Fibroblast of pulmonary artery (primary cell): ENCODE data around the gene C1orf50.

ENCODE experiments used
- DNase-seq: peaks from one replicate; pipeline ENCODE4 v3.0.0-alpha.2; 2010; ENCODE audit warnings: low read depth
- H3K4me3 ChIP-seq: replicated peaks from 2 replicates; pipeline ENCODE4 v1.5.1; 2011; ENCODE audit warnings: low read depth, mild to moderate bottlenecking, control low read depth, low read length, moderate library complexity
- TF ChIP-seq, protein P1 (sequence below): IDR thresholded peaks from 2 replicates; pipeline ENCODE4 v1.5.1; 2011; ENCODE audit warnings: mild to moderate bottlenecking, control low read depth, low read length, inconsistent platforms; ENCODE audit errors: missing control alignments

The C1orf50 gene

DNA sequence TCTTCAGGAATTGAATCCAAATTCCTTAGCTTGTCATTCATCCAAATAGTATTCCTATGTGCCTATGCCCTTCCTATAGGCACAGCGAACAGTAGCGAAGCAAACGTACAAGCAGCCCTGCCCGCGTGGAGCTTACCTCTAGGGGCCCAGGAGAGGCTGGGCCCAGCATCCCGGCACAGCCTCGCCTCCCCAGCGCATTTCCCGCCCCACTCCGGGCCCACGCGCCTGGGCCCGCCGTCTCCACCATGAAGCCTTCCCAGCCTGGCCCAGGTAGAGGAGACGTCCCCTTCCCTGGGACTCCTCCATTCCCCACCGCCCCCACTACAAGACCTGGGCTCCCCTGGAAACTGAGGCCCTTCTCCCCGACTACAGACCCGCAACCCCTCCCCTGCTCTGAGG, 17.5 kb downstream of the C1orf50 start:
- no peak for DNase-seq
- TF ChIP-seq, protein P1, sequence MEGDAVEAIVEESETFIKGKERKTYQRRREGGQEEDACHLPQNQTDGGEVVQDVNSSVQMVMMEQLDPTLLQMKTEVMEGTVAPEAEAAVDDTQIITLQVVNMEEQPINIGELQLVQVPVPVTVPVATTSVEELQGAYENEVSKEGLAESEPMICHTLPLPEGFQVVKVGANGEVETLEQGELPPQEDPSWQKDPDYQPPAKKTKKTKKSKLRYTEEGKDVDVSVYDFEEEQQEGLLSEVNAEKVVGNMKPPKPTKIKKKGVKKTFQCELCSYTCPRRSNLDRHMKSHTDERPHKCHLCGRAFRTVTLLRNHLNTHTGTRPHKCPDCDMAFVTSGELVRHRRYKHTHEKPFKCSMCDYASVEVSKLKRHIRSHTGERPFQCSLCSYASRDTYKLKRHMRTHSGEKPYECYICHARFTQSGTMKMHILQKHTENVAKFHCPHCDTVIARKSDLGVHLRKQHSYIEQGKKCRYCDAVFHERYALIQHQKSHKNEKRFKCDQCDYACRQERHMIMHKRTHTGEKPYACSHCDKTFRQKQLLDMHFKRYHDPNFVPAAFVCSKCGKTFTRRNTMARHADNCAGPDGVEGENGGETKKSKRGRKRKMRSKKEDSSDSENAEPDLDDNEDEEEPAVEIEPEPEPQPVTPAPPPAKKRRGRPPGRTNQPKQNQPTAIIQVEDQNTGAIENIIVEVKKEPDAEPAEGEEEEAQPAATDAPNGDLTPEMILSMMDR: no peak
- H3K4me3 ChIP-seq: no peak overlapping the region

DNA sequence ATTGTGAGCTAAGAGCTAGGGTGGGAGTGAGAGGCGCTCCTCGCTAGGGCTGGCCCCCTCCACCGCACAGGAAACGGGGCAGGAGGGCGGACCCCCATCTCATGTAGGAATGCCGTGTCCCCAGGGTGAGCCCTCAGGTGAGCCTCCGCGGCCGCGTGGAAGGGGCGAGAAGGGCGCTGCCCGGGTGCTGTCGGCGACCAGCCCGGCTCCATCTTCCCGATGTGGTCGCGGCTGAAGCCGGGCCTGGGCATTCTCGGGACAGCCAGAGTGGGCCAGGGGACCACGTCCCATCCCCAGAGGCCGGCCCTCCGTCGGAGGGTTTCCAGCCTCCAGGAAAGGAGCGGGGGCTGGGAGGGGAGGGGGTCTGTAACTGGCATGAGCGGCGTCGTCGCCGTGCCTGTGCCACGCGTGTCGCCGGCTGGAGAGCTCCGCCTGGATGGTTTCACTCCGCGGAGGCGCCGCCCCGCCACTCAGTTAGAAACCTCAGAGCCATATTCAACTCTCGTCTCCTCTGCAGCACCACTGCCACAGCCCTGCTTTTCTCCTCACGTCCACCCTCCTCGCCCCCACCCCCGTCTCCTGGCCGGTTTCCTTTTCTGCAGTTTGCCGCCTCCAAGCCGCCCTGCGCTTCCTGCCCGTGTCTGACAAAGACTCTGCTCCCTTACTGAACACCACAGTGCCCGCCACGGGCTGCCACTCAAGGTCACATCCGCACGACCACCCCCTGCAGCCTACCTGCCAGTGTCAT, 18.1 kb downstream of the C1orf50 start, which contains the start of gene TMEM269:
Gene TMEM269, plus strand, starts transcription at position 46 of the 748 bp plus-strand sequence. CDS start 4,903 bp downstream, outside the sequence.
- DNase-seq: no peak
- TF ChIP-seq, protein P1: no peak
- H3K4me3 ChIP-seq: peak within 1 kb of the TSS; percentile 48

DNA sequence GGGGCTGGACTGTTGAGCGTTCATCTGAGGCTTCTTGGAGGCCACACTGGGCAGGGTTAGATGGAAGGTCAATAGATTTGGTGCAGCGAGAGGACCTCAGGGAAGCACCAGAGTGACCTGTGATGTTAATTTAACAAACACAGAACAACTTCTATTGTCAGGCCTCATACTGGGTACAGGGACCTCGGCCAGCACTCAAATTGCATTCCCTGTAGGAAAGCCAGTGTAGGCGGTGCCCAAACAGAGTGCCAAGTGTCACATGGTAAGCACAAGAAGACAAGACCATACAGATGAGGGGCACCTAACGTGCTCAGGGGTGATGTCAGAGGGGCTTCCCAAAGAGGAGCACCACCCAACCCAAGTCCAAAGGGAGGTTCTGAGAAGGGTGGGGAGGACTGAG, 19.0 kb downstream of the C1orf50 start:
- TF ChIP-seq, protein P1: no peak
- no peak overlapping the region for H3K4me3 ChIP-seq
- no peak for DNase-seq

DNA sequence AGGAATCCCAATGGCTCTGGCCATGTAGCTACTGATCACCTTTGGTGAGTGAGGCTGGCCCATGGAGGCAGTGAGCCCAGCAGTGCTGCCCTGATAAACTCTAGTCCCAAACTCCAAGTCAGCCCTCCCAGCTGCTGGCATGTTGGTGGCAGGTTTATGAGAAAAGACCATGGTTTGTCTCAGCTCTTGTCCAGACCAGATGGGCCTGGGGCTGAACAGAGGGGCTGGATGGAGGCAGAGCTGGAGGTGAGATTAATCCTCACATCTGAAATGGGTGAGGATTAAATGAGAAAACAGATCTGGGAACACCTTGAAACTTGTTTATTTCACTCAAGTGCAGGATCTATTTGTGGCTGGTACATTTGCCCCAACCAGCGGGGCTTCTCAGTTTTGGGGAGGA, 21.0 kb downstream of the C1orf50 start:
- H3K4me3 ChIP-seq: no peak overlapping the region
- no peak for DNase-seq
- TF ChIP-seq, protein P1: no peak

DNA sequence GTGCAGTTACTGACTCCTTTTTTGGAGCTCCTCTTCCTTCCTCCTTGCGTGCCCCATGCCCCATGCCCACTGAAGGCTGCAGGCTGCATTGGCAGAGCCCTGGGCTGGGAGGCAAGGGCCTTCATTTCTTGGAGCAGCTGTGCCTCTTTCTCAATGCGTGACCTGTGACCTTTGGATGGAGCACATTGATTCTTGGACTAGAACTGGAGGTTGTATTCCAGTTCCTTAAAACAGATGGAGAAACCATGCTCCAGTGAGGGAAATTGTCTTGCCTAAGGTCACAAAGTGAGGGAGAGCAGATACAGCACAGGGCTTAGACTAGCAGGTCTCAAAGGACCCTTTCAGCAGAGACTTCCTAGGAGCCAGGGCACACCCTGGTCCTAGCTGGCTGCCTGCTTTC, 26.8 kb downstream of the C1orf50 start:
- peak; percentile 4 for DNase-seq

DNA sequence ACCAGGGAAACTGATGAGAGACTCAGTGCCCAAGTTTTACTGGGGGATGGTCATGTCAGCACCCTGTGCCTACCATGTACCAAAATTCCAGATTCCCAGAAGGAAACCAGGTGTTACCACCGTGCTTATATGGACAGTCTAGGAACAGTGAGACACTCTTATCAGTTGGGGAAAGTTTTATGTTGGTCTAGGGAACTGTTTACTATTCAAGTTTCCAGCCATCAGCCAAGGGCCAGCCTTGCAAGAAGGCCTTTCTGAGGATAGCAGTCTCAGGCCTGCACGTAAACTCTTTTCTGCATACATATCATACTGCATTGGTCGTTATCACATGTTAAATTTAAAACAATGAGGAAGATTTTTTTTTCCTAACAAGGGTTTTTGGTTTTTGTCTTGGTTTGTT, 30.4 kb downstream of the C1orf50 start:
- no peak for DNase-seq
- TF ChIP-seq, protein P1: no peak

More for the DNA sequence above, 26.8 kb downstream of the C1orf50 start:
- H3K4me3 ChIP-seq: no peak overlapping the region
- TF ChIP-seq, protein P1: no peak

DNA sequence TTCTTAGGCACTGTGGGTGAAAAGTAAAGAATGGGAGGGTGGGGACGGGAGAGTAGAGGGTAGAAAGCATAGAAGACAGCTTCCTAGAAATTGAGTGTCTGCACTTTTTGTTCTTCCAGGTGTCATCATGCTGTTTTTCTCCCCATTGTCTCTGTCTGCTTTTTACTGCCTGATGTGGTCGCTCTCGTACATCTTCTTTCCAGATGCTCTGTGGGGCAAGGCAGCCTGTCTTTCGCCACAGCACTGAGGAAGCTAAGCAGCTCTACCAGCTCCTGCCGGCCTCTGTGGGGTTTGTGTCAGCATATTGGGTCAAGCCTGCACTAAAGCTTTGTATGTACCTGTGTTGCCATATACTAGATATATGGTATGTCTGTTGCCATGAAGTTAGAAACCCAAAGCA, 30.9 kb downstream of the C1orf50 start:
- H3K4me3 ChIP-seq: no peak overlapping the region
- no peak for DNase-seq
- TF ChIP-seq, protein P1: no peak

More for the DNA sequence above, 30.4 kb downstream of the C1orf50 start:
- no peak overlapping the region for H3K4me3 ChIP-seq
